ENCODE results near the gene SLC2A5. TPM values are rescaled to one million over a fixed set of nuclear protein-coding genes. Genes with fewer than 3 reads are reported as not detected.
"Not testable (repeated sequence)": the region's sequence is repeated elsewhere in the genome, so short reads cannot be mapped to it uniquely, and the experiment has no call there.

The SLC2A5 gene
- total RNA-seq, 8 experiments from 2014 or later = 0.11 to 1.3 (median 0.24) TPM; not detected in 1

- WGBS, 10 experiments = 44 to 100% (median 91%) methylated on average over 1 to 7 of the region's 36 CpGs; no CpG with 5 or more reads in 5 of the 10 experiments
- in situ Hi-C loops (cut with MboI; ENCODE audit: low pct_unique_long_range_greater_than_20kb in 2 of 9, low sequenced_read_pairs in 9 of 9, unreplicated experiment in 9 of 9) = no loop called here
- ATAC-seq (replicated peaks in 6 of 8) = peak in 1 of 8 experiments; percentile 18
These were observed 54.7 kb downstream of the SLC2A5 start for GRCh38 chr1:9014475-9015375.

GRCh38 chr1:9013819-9014218 lies 55.6 kb downstream of the SLC2A5 start:
- no peak for ATAC-seq (replicated peaks in 6 of 8)
- Histone ChIP-seq H3K4me3 (no peak overlapping the region), H3K27ac (no peak overlapping the region), H3K4me1 (replicated peaks in 1 of 2) (no peaks in the 10 kb centered on the region)
- WGBS, 10 experiments = 67 to 90% (median 80%) methylated on average over 1 to 8 of the region's 8 CpGs; no CpG with 5 or more reads in 3 of the 10 experiments
- in situ Hi-C loops (cut with MboI; ENCODE audit: low pct_unique_long_range_greater_than_20kb in 2 of 9, low sequenced_read_pairs in 9 of 9, unreplicated experiment in 9 of 9) = no loop called here

More at GRCh38 chr1:9014475-9015375, 54.7 kb downstream of the SLC2A5 start:
- H3K4me1 ChIP-seq (replicated peaks in 1 of 2) = no peaks in the 10 kb centered on the region
- no peak overlapping the region for H3K4me3 ChIP-seq
- no peak overlapping the region for H3K27ac ChIP-seq

- in situ Hi-C loops (cut with MboI; ENCODE audit: low pct_unique_long_range_greater_than_20kb in 2 of 9, low sequenced_read_pairs in 9 of 9, unreplicated experiment in 9 of 9) = no loop called here
- peak in 2 of 8 experiments; percentile 50 to 83 for ATAC-seq (replicated peaks in 6 of 8)
- no peak overlapping the region for H3K27ac ChIP-seq
- H3K4me1 ChIP-seq (replicated peaks in 1 of 2) = no peaks in the 10 kb centered on the region
- WGBS, 10 experiments = 65 to 100% (median 83%) methylated on average over 1 to 7 of the region's 8 CpGs; no CpG with 5 or more reads in 1 of the 10 experiments
- H3K4me3 ChIP-seq = no peak overlapping the region
These were observed 58.6 kb downstream of the SLC2A5 start for GRCh38 chr1:9010781-9011323.

GRCh38 chr1:9009438-9010370 lies 59.7 kb downstream of the SLC2A5 start:
- in situ Hi-C loops (cut with MboI; ENCODE audit: low pct_unique_long_range_greater_than_20kb in 2 of 9, low sequenced_read_pairs in 9 of 9, unreplicated experiment in 9 of 9) = loop anchor here in 1 of 9 experiments (10.0 kb wide), 1 partner anchor 95 kb away; no protein-coding TSS in a partner anchor
- peak in 4 of 8 experiments; percentile 19 to 61 (median 32) for ATAC-seq (replicated peaks in 6 of 8)
- 63 to 100% (median 83%) methylated on average over 1 to 17 of the region's 21 CpGs for WGBS, 10 experiments
- H3K4me1 ChIP-seq (replicated peaks in 1 of 2) = peaks cover 0 to 2% of the 10 kb centered on the region in 2 donors
- no peak overlapping the region for H3K27ac ChIP-seq
- no peak overlapping the region for H3K4me3 ChIP-seq

GRCh38 chr1:9008236-9008635 lies 61.2 kb downstream of the SLC2A5 start:
- no peak overlapping the region for H3K27ac ChIP-seq
- in situ Hi-C loops (cut with MboI; ENCODE audit: low pct_unique_long_range_greater_than_20kb in 2 of 9, low sequenced_read_pairs in 9 of 9, unreplicated experiment in 9 of 9) = loop anchor here in 1 of 9 experiments (10.0 kb wide), 1 partner anchor 97 kb away; no protein-coding TSS in a partner anchor
- H3K4me1 ChIP-seq (replicated peaks in 1 of 2) = peaks cover 0 to 3% of the 10 kb centered on the region in 2 donors
- ATAC-seq (replicated peaks in 6 of 8) = no peak
- 80 to 100% (median 90%) methylated on average over 3 to 9 of the region's 10 CpGs; no CpG with 5 or more reads in 5 of the 10 experiments for WGBS, 10 experiments
- no peak overlapping the region for H3K4me3 ChIP-seq

GRCh38 chr1:9006956-9007615 lies 62.3 kb downstream of the SLC2A5 start:
- Histone ChIP-seq H3K4me3 (no peak overlapping the region), H3K4me1 (replicated peaks in 1 of 2) (peaks cover 0 to 6% of the 10 kb centered on the region in 2 donors), H3K27ac (no peak overlapping the region)
- in situ Hi-C loops (cut with MboI; ENCODE audit: low pct_unique_long_range_greater_than_20kb in 2 of 9, low sequenced_read_pairs in 9 of 9, unreplicated experiment in 9 of 9) = loop anchor here in 1 of 9 experiments (10.0 kb wide), 1 partner anchor 98 kb away; no protein-coding TSS in a partner anchor
- 60 to 100% (median 84%) methylated on average over 1 to 13 of the region's 19 CpGs; no CpG with 5 or more reads in 3 of the 10 experiments for WGBS, 10 experiments
- ATAC-seq (replicated peaks in 6 of 8) = no peak

- no peak overlapping the region for H3K4me3 ChIP-seq
- in situ Hi-C loops (cut with MboI; ENCODE audit: low pct_unique_long_range_greater_than_20kb in 2 of 9, low sequenced_read_pairs in 9 of 9, unreplicated experiment in 9 of 9) = loop anchor here in 1 of 9 experiments (10.0 kb wide), 1 partner anchor 99 kb away; no protein-coding TSS in a partner anchor
- peaks cover 0 to 8% of the 10 kb centered on the region in 2 donors for H3K4me1 ChIP-seq (replicated peaks in 1 of 2)
- 29 to 90% (median 53%) methylated on average over 2 to 8 of the region's 8 CpGs; no CpG with 5 or more reads in 1 of the 10 experiments for WGBS, 10 experiments
- H3K27ac ChIP-seq = no peak overlapping the region
- ATAC-seq (replicated peaks in 6 of 8) = no peak
These were observed 64.1 kb downstream of the SLC2A5 start for GRCh38 chr1:9005395-9005708.

GRCh38 chr1:9004700-9005394 lies 64.6 kb downstream of the SLC2A5 start:
- 40 to 100% (median 71%) methylated on average over 1 to 17 of the region's 22 CpGs; no CpG with 5 or more reads in 3 of the 10 experiments for WGBS, 10 experiments
- Histone ChIP-seq H3K4me3 (no peak overlapping the region), H3K27ac (no peak overlapping the region), H3K4me1 (replicated peaks in 1 of 2) (peaks cover 0 to 8% of the 10 kb centered on the region in 2 donors)
- in situ Hi-C loops (cut with MboI; ENCODE audit: low pct_unique_long_range_greater_than_20kb in 2 of 9, low sequenced_read_pairs in 9 of 9, unreplicated experiment in 9 of 9) = loop anchor here in 1 of 9 experiments (10.0 kb wide), 1 partner anchor 100 kb away; no protein-coding TSS in a partner anchor
- ATAC-seq (replicated peaks in 6 of 8) = peak; percentile 84 to 97 (median 92)

- 40 to 87% (median 76%) methylated on average over 1 to 10 of the region's 11 CpGs; no CpG with 5 or more reads in 1 of the 10 experiments for WGBS, 10 experiments
- Histone ChIP-seq H3K4me1 (replicated peaks in 1 of 2) (peaks cover 0 to 8% of the 10 kb centered on the region in 2 donors), H3K4me3 (no peak overlapping the region), H3K27ac (no peak overlapping the region)
- in situ Hi-C loops (cut with MboI; ENCODE audit: low pct_unique_long_range_greater_than_20kb in 2 of 9, low sequenced_read_pairs in 9 of 9, unreplicated experiment in 9 of 9) = loop anchor here in 1 of 9 experiments (10.0 kb wide), 1 partner anchor 101 kb away; no protein-coding TSS in a partner anchor
- no peak for ATAC-seq (replicated peaks in 6 of 8)
These were observed 65.3 kb downstream of the SLC2A5 start for GRCh38 chr1:9004031-9004699.

GRCh38 chr1:9002215-9002560 lies 67.2 kb downstream of the SLC2A5 start:
- in situ Hi-C loops (cut with MboI; ENCODE audit: low pct_unique_long_range_greater_than_20kb in 2 of 9, low sequenced_read_pairs in 9 of 9, unreplicated experiment in 9 of 9) = loop anchor here in 1 of 9 experiments (10.0 kb wide), 1 partner anchor 103 kb away; no protein-coding TSS in a partner anchor
- not testable (repeated sequence) for H3K27ac ChIP-seq; ATAC-seq (replicated peaks in 6 of 8); H3K4me3 ChIP-seq; H3K4me1 ChIP-seq (replicated peaks in 1 of 2)
- WGBS, 10 experiments = 50 to 100% (median 86%) methylated on average over 3 to 7 of the region's 11 CpGs; no CpG with 5 or more reads in 4 of the 10 experiments

Measured in motor neuron (in vitro differentiated cells).